HCT116 (cell line): Measurements from ENCODE around the gene SNRPA1. TPM values are rescaled to one million over a fixed set of nuclear protein-coding genes. Genes with fewer than 3 reads are reported as not detected.

Source experiments
- ATAC-seq: fragments of 200-7000 bp; cut with Tn5 transposase; 2 replicates; pipeline ENCODE4 v1.9.1; 2020; ENCODE audit warnings: mild to moderate bottlenecking, moderate library complexity
- BruUV-seq: library from RNA; stranded (reverse); fragments of 400-500 nt; replicated peaks from 2 replicates; lab custom pipeline; 2021; lab: Mats Ljungman, UMichigan
- CTCF ChIA-PET: fragments of 300-600 bp; sonication (Branson Sonifier 250); formaldehyde crosslinking; loops from one replicate; lab custom pipeline; 2021; ENCODE audit warnings: antibody characterized with exemption; lab: Charles Lee
- POLR2A ChIA-PET: fragments of 300-600, 350-600 bp; sonication (Branson Sonifier 250); formaldehyde crosslinking; loops from one replicate; lab custom pipeline; 2021; ENCODE audit warnings: antibody characterized with exemption; lab: Charles Lee
- RAD21 ChIA-PET, 2 experiments: fragments of 300-600 bp; sonication (Branson Sonifier 250); formaldehyde crosslinking; loops; one replicate each; lab custom pipeline; 2023; ENCODE audit warnings: low total read pairs in 2 of 2; ENCODE audit not compliant: uncharacterized antibody in 2 of 2, unreplicated experiment in 2 of 2, low non-redundant PET in 1 of 2; lab: Charles Lee
- DNase-seq: peaks from one replicate; pipeline ENCODE4 v3.0.0-alpha.2; 2010; ENCODE audit warnings: low read depth, low spot score
- H2AFZ ChIP-seq: fragments of 200-600 bp; shearing (Covaris generic), sonication (generic); 2 replicates; pipeline ENCODE4 v1.6.1; 2017; ENCODE audit warnings: low read depth, mixed run types, mixed read lengths, antibody characterized with exemption, low read length; ENCODE audit not compliant: poor library complexity, severe bottlenecking
- H3K27ac ChIP-seq: 2 replicates; pipeline ENCODE4 v1.5.1; 2012; ENCODE audit warnings: low read depth, low read length
- H3K27me3 ChIP-seq: fragments of 200-600 bp; sonication (generic); 2 replicates; pipeline ENCODE4 v1.6.1; 2016; ENCODE audit warnings: mixed run types, low read length, mixed read lengths; ENCODE audit not compliant: insufficient read depth
- H3K36me3 ChIP-seq, 2 experiments: fragments of 200-500 bp in 1 of 2; fragments of 200-600 bp in 1 of 2; sonication (Bioruptor generic) in 1 of 2; sonication (generic) in 1 of 2; 2 replicates each; pipeline versions ENCODE4 v1.5.1 to v1.6.1; 2014 to 2016; ENCODE audit warnings: low read length in 2 of 2, inconsistent platforms in 1 of 2, mixed read lengths in 1 of 2, mixed run types in 1 of 2; ENCODE audit not compliant: insufficient read depth in 2 of 2, control insufficient read depth in 1 of 2
- H3K4me1 ChIP-seq, 2 experiments: fragments of 200-600 bp in 1 of 2; sonication (generic) in 1 of 2; 2 replicates each; pipeline versions ENCODE4 v1.5.1 to v1.6.1; 2012 to 2017; ENCODE audit warnings: low read length in 2 of 2, inconsistent platforms in 1 of 2, mild to moderate bottlenecking in 1 of 2, mixed read lengths in 1 of 2, mixed run types in 1 of 2, moderate library complexity in 1 of 2; ENCODE audit not compliant: insufficient read depth in 2 of 2, control insufficient read depth in 1 of 2
- H3K4me2 ChIP-seq: fragments of 200-600 bp; sonication (generic); 2 replicates; pipeline ENCODE4 v1.6.1; 2017; ENCODE audit warnings: mixed run types, low read length, mixed read lengths
- H3K4me3 ChIP-seq, 2 experiments: fragments of 200-600 bp in 1 of 2; sonication (generic) in 1 of 2; replicated peaks in 1 of 2; 2 replicates each; pipeline ENCODE4 v1.5.1; 2011 to 2016; ENCODE audit warnings: low read length in 2 of 2, control low read depth in 1 of 2, low read depth in 1 of 2, mild to moderate bottlenecking in 1 of 2, mixed read lengths in 1 of 2, mixed run types in 1 of 2
- H3K79me2 ChIP-seq: fragments of 200-600 bp; sonication (generic); 2 replicates; pipeline ENCODE4 v1.6.1; 2017; ENCODE audit warnings: mild to moderate bottlenecking, mixed run types, low read length, moderate library complexity, mixed read lengths; ENCODE audit not compliant: insufficient read depth
- H3K9ac ChIP-seq: fragments of 200-600 bp; sonication (generic); 2 replicates; pipeline ENCODE4 v1.6.1; 2016; ENCODE audit warnings: low read length, mixed read lengths
- H3K9me2 ChIP-seq: fragments of 200-600 bp; sonication (generic), shearing (Covaris generic); 2 replicates; pipeline ENCODE4 v1.6.1; 2017; ENCODE audit warnings: mixed run types, mild to moderate bottlenecking, moderate library complexity; ENCODE audit not compliant: insufficient read depth
- H3K9me3 ChIP-seq, 2 experiments: fragments of 200-500 bp in 1 of 2; fragments of 200-600 bp in 1 of 2; sonication (Bioruptor generic) in 1 of 2; sonication (generic) in 1 of 2; 2 replicates each; pipeline ENCODE4 v1.6.1; 2014 to 2017; ENCODE audit warnings: low read length in 2 of 2, mixed read lengths in 2 of 2, inconsistent platforms in 1 of 2, low read depth in 1 of 2, mild to moderate bottlenecking in 1 of 2, mixed run types in 1 of 2, moderate library complexity in 1 of 2; ENCODE audit not compliant: control insufficient read depth in 1 of 2, insufficient read depth in 1 of 2
- H4K20me1 ChIP-seq: fragments of 200-600 bp; sonication (generic), shearing (Covaris generic); 2 replicates; pipeline ENCODE4 v1.6.1; 2017; ENCODE audit warnings: mixed run types, mild to moderate bottlenecking, moderate library complexity; ENCODE audit not compliant: insufficient read depth
- CBX3 ChIP-seq: IDR thresholded peaks from 2 replicates; pipeline ENCODE4 v1.6.1; 2012; ENCODE audit warnings: low read depth
- EGR1 ChIP-seq: IDR thresholded peaks from 2 replicates; pipeline ENCODE4 v1.6.1; 2012; ENCODE audit warnings: low read depth
- ELF1 ChIP-seq: IDR thresholded peaks from 2 replicates; pipeline ENCODE4 v1.6.1; 2012; ENCODE audit warnings: low read depth, borderline replicate concordance
- EZH2 ChIP-seq: fragments of 200-600 bp; sonication (generic); IDR thresholded peaks from 2 replicates; pipeline ENCODE4 v1.6.1; 2017; ENCODE audit warnings: antibody characterized with exemption, mixed run types
- EZH2phosphoT487 ChIP-seq: fragments of 200-600 bp; IDR thresholded peaks from 2 replicates; pipeline ENCODE4 v1.6.1; 2018; ENCODE audit warnings: antibody characterized with exemption, borderline replicate concordance
- JUND ChIP-seq: IDR thresholded peaks from 2 replicates; pipeline ENCODE4 v1.6.1; 2012
- POLR2A ChIP-seq: IDR thresholded peaks from 2 replicates; pipeline ENCODE4 v1.7.0; 2011; ENCODE audit warnings: borderline replicate concordance; ENCODE audit not compliant: insufficient read depth, insufficient read length; ENCODE audit errors: extremely low read depth
- POLR2AphosphoS5 ChIP-seq: IDR thresholded peaks from 2 replicates; pipeline ENCODE4 v1.6.1; 2011; ENCODE audit warnings: mild to moderate bottlenecking, low read depth, low read length, moderate library complexity
- RAD21 ChIP-seq: IDR thresholded peaks from 2 replicates; pipeline ENCODE4 v1.6.1; 2012; ENCODE audit warnings: low read depth, mild to moderate bottlenecking
- SIN3A ChIP-seq: IDR thresholded peaks from 2 replicates; pipeline ENCODE4 v1.6.1; 2012; ENCODE audit warnings: low read depth
- SP1 ChIP-seq: IDR thresholded peaks from 2 replicates; pipeline ENCODE4 v1.6.1; 2012; ENCODE audit warnings: low read depth
- SRF ChIP-seq: IDR thresholded peaks from 2 replicates; pipeline ENCODE4 v1.6.1; 2012; ENCODE audit warnings: low read depth
- TCF7L2 ChIP-seq: IDR thresholded peaks from 2 replicates; pipeline ENCODE4 v1.7.0; 2011; ENCODE audit warnings: borderline replicate concordance, inconsistent platforms; ENCODE audit not compliant: insufficient read depth, insufficient read length; ENCODE audit errors: extremely low read depth
- YY1 ChIP-seq: IDR thresholded peaks from 2 replicates; pipeline ENCODE4 v1.6.1; 2011; ENCODE audit warnings: low read length, low read depth, moderate library complexity, mild to moderate bottlenecking; ENCODE audit not compliant: insufficient replicate concordance; ENCODE audit errors: extremely low read depth
- ZFX ChIP-seq: fragments of 450-650 bp; IDR thresholded peaks from 2 replicates; pipeline ENCODE4 v1.6.1; 2017
- ZNF274 ChIP-seq: fragments of 200-500 bp; sonication (Bioruptor generic); IDR thresholded peaks from 2 replicates; pipeline ENCODE4 v1.6.1; 2014; ENCODE audit warnings: mild to moderate bottlenecking, low read depth, low read length, inconsistent platforms
- intact Hi-C: fragments of 100-400 bp; cut with micrococcal nuclease; formaldehyde crosslinking; loops from 2 replicates; pipeline ENCODE4 v1.10.0; 2022
- total RNA-seq: library from RNA; stranded (reverse); gene quantifications from one replicate; pipeline ENCODE4 v1.2.1, GENCODE V29; 2021; ENCODE audit not compliant: unreplicated experiment
- TF ChIP-seq, protein P1 (sequence below), 3 experiments: fragments of 200-600 bp in 1 of 3; sonication (generic) in 1 of 3; IDR thresholded peaks in 2 of 3; conservative IDR thresholded peaks in 1 of 3; 2 replicates each; pipeline ENCODE4 v1.5.1; 2012 to 2017; ENCODE audit warnings: low read depth in 2 of 3, low read length in 2 of 3, antibody characterized with exemption in 1 of 3, borderline replicate concordance in 1 of 3, control low read depth in 1 of 3, mild to moderate bottlenecking in 1 of 3, mixed read lengths in 1 of 3, mixed run types in 1 of 3, moderate library complexity in 1 of 3; ENCODE audit not compliant: insufficient read depth in 1 of 3
- TF ChIP-seq, protein P2 (sequence below): IDR thresholded peaks from 2 replicates; pipeline ENCODE4 v1.6.1; 2012
- TF ChIP-seq, protein P3 (sequence below): IDR thresholded peaks from 2 replicates; pipeline ENCODE4 v1.6.1; 2012
- TF ChIP-seq, protein P4 (sequence below): IDR thresholded peaks from 2 replicates; pipeline ENCODE4 v1.6.1; 2011; ENCODE audit warnings: mild to moderate bottlenecking, low read length, moderate library complexity; ENCODE audit not compliant: insufficient replicate concordance; ENCODE audit errors: extremely low read depth

The SNRPA1 gene
- total RNA-seq, 1 experiment from 2014 or later = 104 TPM

DNA sequence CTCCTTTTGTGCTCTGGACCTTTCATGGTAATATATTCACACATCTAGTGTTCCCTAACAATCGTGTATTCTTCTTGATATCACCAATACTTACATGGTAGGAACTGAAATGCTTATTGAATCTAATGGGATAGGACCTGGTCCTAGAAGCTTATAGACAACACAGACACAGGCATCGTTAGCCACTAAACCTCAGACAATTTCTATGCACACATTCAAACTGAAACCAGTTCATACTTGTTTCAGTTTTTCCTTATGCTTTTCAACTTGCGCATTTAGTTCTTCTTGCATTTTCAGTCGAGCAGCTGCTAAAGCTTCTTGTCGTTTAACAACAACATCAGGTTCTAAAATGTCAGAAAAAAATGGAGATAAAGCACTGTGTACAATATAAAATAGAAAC lies 20.0 kb downstream of the SNRPA1 start:
- Histone ChIP-seq H3K4me3 (no peak overlapping the region), H3K27ac (no peak overlapping the region), H3K9ac (no peak overlapping the region), H3K4me2 (no peak overlapping the region), H3K9me2 (no peaks in the 10 kb centered on the region), H3K36me3 (peaks cover 38 to 53% of the 10 kb centered on the region in 2 experiments), H3K27me3 (no peaks in the 10 kb centered on the region), H2AFZ (no peak overlapping the region), H3K9me3 (no peaks in the 10 kb centered on the region), H3K4me1 (peaks cover 2 to 12% of the 10 kb centered on the region in 2 experiments; a peak in 3 of 4 replicates), H4K20me1 (no peaks in the 10 kb centered on the region), H3K79me2 (peaks cover 32% of the 10 kb centered on the region)
- RAD21 ChIA-PET = no interaction called here
- no peak for ATAC-seq
- intact Hi-C loops = no loop called here
- TF ChIP-seq TCF7L2 = no peak
- no peak for TF ChIP-seq EZH2phosphoT487
- no peak for TF ChIP-seq CBX3
- TF ChIP-seq, protein P1, sequence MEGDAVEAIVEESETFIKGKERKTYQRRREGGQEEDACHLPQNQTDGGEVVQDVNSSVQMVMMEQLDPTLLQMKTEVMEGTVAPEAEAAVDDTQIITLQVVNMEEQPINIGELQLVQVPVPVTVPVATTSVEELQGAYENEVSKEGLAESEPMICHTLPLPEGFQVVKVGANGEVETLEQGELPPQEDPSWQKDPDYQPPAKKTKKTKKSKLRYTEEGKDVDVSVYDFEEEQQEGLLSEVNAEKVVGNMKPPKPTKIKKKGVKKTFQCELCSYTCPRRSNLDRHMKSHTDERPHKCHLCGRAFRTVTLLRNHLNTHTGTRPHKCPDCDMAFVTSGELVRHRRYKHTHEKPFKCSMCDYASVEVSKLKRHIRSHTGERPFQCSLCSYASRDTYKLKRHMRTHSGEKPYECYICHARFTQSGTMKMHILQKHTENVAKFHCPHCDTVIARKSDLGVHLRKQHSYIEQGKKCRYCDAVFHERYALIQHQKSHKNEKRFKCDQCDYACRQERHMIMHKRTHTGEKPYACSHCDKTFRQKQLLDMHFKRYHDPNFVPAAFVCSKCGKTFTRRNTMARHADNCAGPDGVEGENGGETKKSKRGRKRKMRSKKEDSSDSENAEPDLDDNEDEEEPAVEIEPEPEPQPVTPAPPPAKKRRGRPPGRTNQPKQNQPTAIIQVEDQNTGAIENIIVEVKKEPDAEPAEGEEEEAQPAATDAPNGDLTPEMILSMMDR (IDR thresholded peaks at IDR 0.05 in 2 of 3, conservative IDR thresholded peaks at IDR 0.05 in 1 of 3; ENCODE audit: borderline replicate concordance in 1 of 3, insufficient read depth in 1 of 3, low read depth in 2 of 3, low read length in 2 of 3) = no peak
- TF ChIP-seq SP1 = no peak
- TF ChIP-seq, protein P2, sequence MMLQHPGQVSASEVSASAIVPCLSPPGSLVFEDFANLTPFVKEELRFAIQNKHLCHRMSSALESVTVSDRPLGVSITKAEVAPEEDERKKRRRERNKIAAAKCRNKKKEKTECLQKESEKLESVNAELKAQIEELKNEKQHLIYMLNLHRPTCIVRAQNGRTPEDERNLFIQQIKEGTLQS = no peak
- no peak for TF ChIP-seq POLR2A
- TF ChIP-seq ZNF274 = no peak
- TF ChIP-seq EZH2 = no peak
- no peak for TF ChIP-seq JUND
- TF ChIP-seq EGR1 = no peak
- no peak for TF ChIP-seq POLR2AphosphoS5
- TF ChIP-seq YY1 = no peak
- TF ChIP-seq ELF1 = no peak
- TF ChIP-seq, protein P3, sequence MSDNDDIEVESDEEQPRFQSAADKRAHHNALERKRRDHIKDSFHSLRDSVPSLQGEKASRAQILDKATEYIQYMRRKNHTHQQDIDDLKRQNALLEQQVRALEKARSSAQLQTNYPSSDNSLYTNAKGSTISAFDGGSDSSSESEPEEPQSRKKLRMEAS = no peak
- TF ChIP-seq, protein P4, sequence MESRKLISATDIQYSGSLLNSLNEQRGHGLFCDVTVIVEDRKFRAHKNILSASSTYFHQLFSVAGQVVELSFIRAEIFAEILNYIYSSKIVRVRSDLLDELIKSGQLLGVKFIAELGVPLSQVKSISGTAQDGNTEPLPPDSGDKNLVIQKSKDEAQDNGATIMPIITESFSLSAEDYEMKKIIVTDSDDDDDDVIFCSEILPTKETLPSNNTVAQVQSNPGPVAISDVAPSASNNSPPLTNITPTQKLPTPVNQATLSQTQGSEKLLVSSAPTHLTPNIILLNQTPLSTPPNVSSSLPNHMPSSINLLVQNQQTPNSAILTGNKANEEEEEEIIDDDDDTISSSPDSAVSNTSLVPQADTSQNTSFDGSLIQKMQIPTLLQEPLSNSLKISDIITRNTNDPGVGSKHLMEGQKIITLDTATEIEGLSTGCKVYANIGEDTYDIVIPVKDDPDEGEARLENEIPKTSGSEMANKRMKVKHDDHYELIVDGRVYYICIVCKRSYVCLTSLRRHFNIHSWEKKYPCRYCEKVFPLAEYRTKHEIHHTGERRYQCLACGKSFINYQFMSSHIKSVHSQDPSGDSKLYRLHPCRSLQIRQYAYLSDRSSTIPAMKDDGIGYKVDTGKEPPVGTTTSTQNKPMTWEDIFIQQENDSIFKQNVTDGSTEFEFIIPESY = no peak
- no peak for TF ChIP-seq RAD21
- no peak for TF ChIP-seq SRF
- TF ChIP-seq ZFX = no peak
- TF ChIP-seq SIN3A = no peak
- POLR2A ChIA-PET = no interaction called here
- DNase-seq = no peak
- CTCF ChIA-PET = no interaction called here
- BruUV-seq = no TSS peak
